GM18867 (cell line): ENCODE results near the gene MYRF.

ENCODE experiments used
- ATAC-seq: cut with Tn5 transposase; IDR thresholded peaks from one replicate; pipeline ENCODE4 v1.9.1; 2021; ENCODE audit warnings: mild to moderate bottlenecking, moderate library complexity; ENCODE audit not compliant: unreplicated experiment

Gene MYRF

DNA sequence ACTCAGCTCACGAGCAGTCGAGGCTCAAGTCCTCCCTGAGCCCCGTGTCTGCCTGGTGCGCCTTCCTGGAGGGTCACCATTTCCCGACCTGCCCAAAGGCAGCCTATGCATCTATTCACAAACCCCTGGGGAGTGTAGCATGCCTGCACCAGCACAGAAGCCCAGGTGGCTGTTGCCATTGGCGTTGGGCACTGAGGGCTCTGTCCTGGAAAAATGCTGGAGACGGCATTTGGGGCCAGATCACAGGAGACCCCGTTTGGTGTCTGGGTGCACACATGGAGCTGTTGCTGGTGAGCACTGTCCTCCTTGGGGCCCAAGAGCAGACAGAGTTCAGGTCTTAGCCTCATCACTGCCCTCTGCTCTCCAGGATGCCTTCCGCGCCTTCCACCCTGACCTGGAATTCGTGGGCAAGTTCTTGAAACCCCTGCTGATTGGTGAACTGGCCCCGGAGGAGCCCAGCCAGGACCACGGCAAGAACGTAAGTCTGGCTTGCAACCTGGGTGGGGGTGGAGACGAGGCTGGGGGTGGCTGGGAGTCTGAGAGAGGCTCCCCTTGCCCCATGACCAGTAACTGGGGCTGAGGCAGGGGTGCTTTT, 85.1 kb downstream of the MYRF start:
- no peak for ATAC-seq
